PFSK-1 (cell line): ENCODE results near the gene CIDEA.

ENCODE experiments used
- FOXP2 ChIP-seq: optimal IDR thresholded peaks from 2 replicates; pipeline ENCODE3; 2011; ENCODE audit warnings: borderline replicate concordance, control low read depth, inconsistent platforms; ENCODE audit not compliant: insufficient read depth; ENCODE audit errors: extremely low read length, extremely low read depth
- POLR2AphosphoS5 ChIP-seq: IDR thresholded peaks from 2 replicates; pipeline ENCODE4 v1.6.1; 2012; ENCODE audit warnings: low read depth, mild to moderate bottlenecking, control low read depth, low read length, moderate library complexity
- REST ChIP-seq, 2 experiments: IDR thresholded peaks; 2 replicates each; pipeline versions ENCODE4 v1.6.1 to v1.8.0; 2011 to 2012; ENCODE audit warnings: low read depth in 2 of 2, low read length in 2 of 2, control low read depth in 1 of 2, inconsistent platforms in 1 of 2, mild to moderate bottlenecking in 1 of 2, moderate library complexity in 1 of 2; ENCODE audit not compliant: insufficient read depth in 1 of 2
- SIN3A ChIP-seq: IDR thresholded peaks from 2 replicates; pipeline ENCODE4 v1.6.1; 2012; ENCODE audit warnings: mild to moderate bottlenecking, low read length, moderate library complexity, borderline replicate concordance; ENCODE audit not compliant: insufficient read depth
- TAF1 ChIP-seq: IDR thresholded peaks from 2 replicates; pipeline ENCODE4 v1.6.1; 2012; ENCODE audit warnings: low read length, control low read depth, borderline replicate concordance; ENCODE audit not compliant: insufficient read depth

- TF ChIP-seq POLR2AphosphoS5 (peak; percentile 42; the same call in 1 of the 2 replicates), SIN3A (no peak), REST (IDR thresholded peaks at IDR 0.05; ENCODE audit: insufficient read depth in 1 of 2, low read depth in 2 of 2, low read length in 2 of 2) (no peak), FOXP2 (peak; percentile 64), TAF1 (no peak)
Measured at GRCh38 chr18:12271376-12272235, 17.4 kb downstream of the CIDEA start.
